Measurements from ENCODE around the gene FOXE3.
"Not testable (repeated sequence)": the region's sequence is repeated elsewhere in the genome, so short reads cannot be mapped to it uniquely, and the experiment has no call there.

FOXE3 gene

GRCh38 chr1:47448462-47449222 is 32.6 kb downstream of the FOXE3 start:
- DNase-seq (ENCODE audit: extremely low spot score) = no peak
- ChIA-PET POLR2A (interaction anchor here (1.2 to 2.8 kb wide), 4 partner anchors 11 to 59 kb away, joined by 3 to 19 read pairs (median 5); partner anchors contain the start of gene FOXD2), CTCF (interaction anchor here (0.5 to 2.5 kb wide), 9 partner anchors 11 to 307 kb away, joined by 3 to 12 read pairs (median 5); partner anchors contain the start of gene FOXD2)
- TF ChIP-seq NFRKB (IDR thresholded peaks at IDR 0.05) (no peak), BHLHE40 (IDR thresholded peaks at IDR 0.05; ENCODE audit: borderline replicate concordance) (no peak), SUZ12 (IDR thresholded peaks at IDR 0.05) (no peak), TARDBP (IDR thresholded peaks at IDR 0.05) (no peak), CTBP1 (IDR thresholded peaks at IDR 0.05; ENCODE audit: borderline replicate concordance) (no peak), FOXM1 (IDR thresholded peaks at IDR 0.05; ENCODE audit: borderline replicate concordance) (no peak), L3MBTL2 (conservative IDR thresholded peaks at IDR 0.05) (no peak), ELF4 (IDR thresholded peaks at IDR 0.05) (no peak), PKNOX1 (IDR thresholded peaks at IDR 0.05) (no peak), HDGF (IDR thresholded peaks at IDR 0.05; ENCODE audit: borderline replicate concordance) (no peak), FOXA1 (IDR thresholded peaks at IDR 0.05) (no peak), SP1 (IDR thresholded peaks at IDR 0.05) (no peak)

GRCh38 chr1:47449822-47450552 is 33.9 kb downstream of the FOXE3 start:
- DNase-seq (ENCODE audit: extremely low spot score) = peak; percentile 66
- ChIA-PET CTCF (interaction anchor here (0.8 to 2.5 kb wide), 13 partner anchors 9 to 305 kb away, joined by 3 to 12 read pairs (median 5); partner anchors contain the start of genes FOXD2 and STIL), POLR2A (interaction anchor here (1.0 to 2.8 kb wide), 5 partner anchors 9 to 58 kb away, joined by 3 to 19 read pairs (median 4); partner anchors contain the start of gene FOXD2)
- no peak for TF ChIP-seq ARNT (IDR thresholded peaks at IDR 0.05)
- no peak for TF ChIP-seq NFRKB (IDR thresholded peaks at IDR 0.05)
- TF ChIP-seq LEF1 (IDR thresholded peaks at IDR 0.05; ENCODE audit: borderline replicate concordance) = no peak
- no peak for TF ChIP-seq SP1 (IDR thresholded peaks at IDR 0.05)
- no peak for TF ChIP-seq ZNF384 (IDR thresholded peaks at IDR 0.05)
- no peak for TF ChIP-seq PKNOX1 (IDR thresholded peaks at IDR 0.05)
- no peak for TF ChIP-seq FOXA1 (IDR thresholded peaks at IDR 0.05)
- TF ChIP-seq FOXM1 (IDR thresholded peaks at IDR 0.05; ENCODE audit: borderline replicate concordance) = no peak

- CTCF ChIA-PET = interaction anchor here (0.8 to 2.3 kb wide), 8 partner anchors 9 to 128 kb away, joined by 3 to 6 read pairs (median 6); no protein-coding TSS in a partner anchor
- no peak for DNase-seq (ENCODE audit: extremely low spot score)
- TF ChIP-seq NFRKB (IDR thresholded peaks at IDR 0.05) (no peak), HDGF (IDR thresholded peaks at IDR 0.05; ENCODE audit: borderline replicate concordance) (no peak), L3MBTL2 (conservative IDR thresholded peaks at IDR 0.05) (no peak), FOXK2 (IDR thresholded peaks at IDR 0.05) (no peak), ZNF384 (IDR thresholded peaks at IDR 0.05) (no peak), LEF1 (IDR thresholded peaks at IDR 0.05; ENCODE audit: borderline replicate concordance) (no peak), BHLHE40 (IDR thresholded peaks at IDR 0.05; ENCODE audit: borderline replicate concordance) (no peak), ELF4 (IDR thresholded peaks at IDR 0.05) (no peak), SUZ12 (IDR thresholded peaks at IDR 0.05) (no peak), CTBP1 (IDR thresholded peaks at IDR 0.05; ENCODE audit: borderline replicate concordance) (no peak), ARNT (IDR thresholded peaks at IDR 0.05) (no peak), PKNOX1 (IDR thresholded peaks at IDR 0.05) (no peak), FOXM1 (IDR thresholded peaks at IDR 0.05; ENCODE audit: borderline replicate concordance) (no peak), TARDBP (IDR thresholded peaks at IDR 0.05) (no peak), FOXA1 (IDR thresholded peaks at IDR 0.05) (no peak), SP1 (IDR thresholded peaks at IDR 0.05) (no peak)
- POLR2A ChIA-PET = interaction anchor here (1.0 to 2.0 kb wide), 2 partner anchors 10 to 57 kb away, joined by 3 to 6 read pairs; no protein-coding TSS in a partner anchor
These were observed 34.5 kb downstream of the FOXE3 start for GRCh38 chr1:47450606-47451005.

- ChIA-PET POLR2A (no interaction called here), CTCF (interaction anchor here (0.8 kb wide), 1 partner anchor 275 kb away, joined by 3 read pairs; no protein-coding TSS in a partner anchor)
- DNase-seq (ENCODE audit: extremely low spot score) = no peak
- TF ChIP-seq SUZ12 (IDR thresholded peaks at IDR 0.05) (no peak), FOXM1 (IDR thresholded peaks at IDR 0.05; ENCODE audit: borderline replicate concordance) (no peak), LEF1 (IDR thresholded peaks at IDR 0.05; ENCODE audit: borderline replicate concordance) (no peak), PKNOX1 (IDR thresholded peaks at IDR 0.05) (no peak), NFRKB (IDR thresholded peaks at IDR 0.05) (no peak), FOXA1 (IDR thresholded peaks at IDR 0.05) (no peak), SP1 (IDR thresholded peaks at IDR 0.05) (no peak), ELF4 (IDR thresholded peaks at IDR 0.05) (no peak), HDGF (IDR thresholded peaks at IDR 0.05; ENCODE audit: borderline replicate concordance) (no peak), FOXK2 (IDR thresholded peaks at IDR 0.05) (no peak), ZNF384 (IDR thresholded peaks at IDR 0.05) (no peak)
These were observed 36.3 kb downstream of the FOXE3 start for GRCh38 chr1:47452426-47452825.

- CTCF ChIA-PET; POLR2A ChIA-PET; DNase-seq (ENCODE audit: extremely low spot score): not testable (repeated sequence)
These were observed 37.8 kb downstream of the FOXE3 start for GRCh38 chr1:47453910-47454309.
